22Rv1 (cell line): ENCODE results near the gene LYL1.

ENCODE experiments used
- ZFX ChIP-seq: fragments of 450-650 bp; IDR thresholded peaks from 2 replicates; pipeline ENCODE4 v1.6.1; 2017; ENCODE audit warnings: antibody characterized with exemption, borderline replicate concordance
- TF ChIP-seq, protein P1 (sequence below): fragments of 450-650 bp; IDR thresholded peaks from 2 replicates; pipeline ENCODE4 v1.5.1; 2017; ENCODE audit warnings: mild to moderate bottlenecking

DNA sequence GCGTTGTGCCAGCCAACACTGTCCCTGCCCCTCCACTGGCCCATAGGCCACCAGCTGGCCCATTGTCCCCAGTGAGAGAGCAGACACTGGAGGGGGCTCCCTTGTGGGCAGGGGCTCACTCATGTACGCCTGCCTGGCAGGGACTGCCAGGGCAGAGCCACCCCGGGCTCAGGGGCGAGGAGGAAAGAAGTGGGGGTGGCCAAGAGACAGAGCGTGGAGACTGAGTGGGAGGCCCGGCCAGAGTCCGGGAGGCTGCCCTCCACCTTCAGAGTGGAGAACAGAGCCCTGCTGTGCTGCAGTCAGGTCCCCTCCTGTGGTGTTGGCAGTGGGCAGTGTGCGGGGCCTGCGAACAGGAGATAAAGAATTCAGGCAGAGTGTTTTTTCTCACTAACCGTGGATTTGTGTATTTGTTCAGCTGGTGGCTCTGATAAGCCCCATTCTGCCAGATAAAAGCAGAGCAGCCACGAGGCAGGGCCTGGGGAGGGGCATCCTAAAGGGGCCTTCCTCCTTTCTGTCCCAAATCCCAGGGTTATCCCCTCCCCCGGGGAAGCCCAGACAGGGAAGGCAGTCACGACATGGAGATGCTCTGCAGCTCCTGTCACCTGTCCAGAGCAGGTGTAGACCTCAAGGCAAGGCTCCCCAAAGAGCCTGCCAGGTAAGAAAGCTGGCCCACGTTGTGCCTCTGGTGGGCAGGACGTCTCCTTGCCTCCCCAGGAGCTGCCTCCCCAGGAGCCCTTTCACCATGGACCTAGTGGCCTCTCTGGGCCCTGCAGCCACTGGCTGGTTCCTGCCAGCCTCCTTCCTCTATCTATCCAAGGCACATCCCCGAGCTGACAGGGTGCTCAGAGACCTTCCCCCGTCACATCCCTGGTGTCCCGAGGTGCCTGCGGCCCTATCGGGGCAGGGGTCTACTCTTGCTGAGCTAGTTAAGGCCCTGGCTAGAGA, 33.0 kb downstream of the LYL1 start:
- TF ChIP-seq, protein P1, sequence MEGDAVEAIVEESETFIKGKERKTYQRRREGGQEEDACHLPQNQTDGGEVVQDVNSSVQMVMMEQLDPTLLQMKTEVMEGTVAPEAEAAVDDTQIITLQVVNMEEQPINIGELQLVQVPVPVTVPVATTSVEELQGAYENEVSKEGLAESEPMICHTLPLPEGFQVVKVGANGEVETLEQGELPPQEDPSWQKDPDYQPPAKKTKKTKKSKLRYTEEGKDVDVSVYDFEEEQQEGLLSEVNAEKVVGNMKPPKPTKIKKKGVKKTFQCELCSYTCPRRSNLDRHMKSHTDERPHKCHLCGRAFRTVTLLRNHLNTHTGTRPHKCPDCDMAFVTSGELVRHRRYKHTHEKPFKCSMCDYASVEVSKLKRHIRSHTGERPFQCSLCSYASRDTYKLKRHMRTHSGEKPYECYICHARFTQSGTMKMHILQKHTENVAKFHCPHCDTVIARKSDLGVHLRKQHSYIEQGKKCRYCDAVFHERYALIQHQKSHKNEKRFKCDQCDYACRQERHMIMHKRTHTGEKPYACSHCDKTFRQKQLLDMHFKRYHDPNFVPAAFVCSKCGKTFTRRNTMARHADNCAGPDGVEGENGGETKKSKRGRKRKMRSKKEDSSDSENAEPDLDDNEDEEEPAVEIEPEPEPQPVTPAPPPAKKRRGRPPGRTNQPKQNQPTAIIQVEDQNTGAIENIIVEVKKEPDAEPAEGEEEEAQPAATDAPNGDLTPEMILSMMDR, result no peak
- no peak for TF ChIP-seq ZFX
